SK-N-SH treated with all-trans-retinoic acid at 6 μM for 48 hours (cell line): Measurements from ENCODE around the gene ADPRHL1.

Source experiments
- GLIS3 ChIP-seq: fragments of 250-450 bp; sonication (Bioruptor Pico); IDR thresholded peaks from 2 replicates; pipeline ENCODE4 v1.5.0; 2020; ENCODE audit warnings: mild to moderate bottlenecking, moderate library complexity
- ZC3H10 ChIP-seq: fragments of 250-450 bp; sonication (Bioruptor Pico); IDR thresholded peaks from 2 replicates; pipeline ENCODE4 v1.5.1; 2021; ENCODE audit warnings: mild to moderate bottlenecking, moderate library complexity
- ZFP30 ChIP-seq: fragments of 450-650 bp; formaldehyde crosslinking; IDR thresholded peaks from 2 replicates; pipeline ENCODE4 v1.5.0; 2022; ENCODE audit warnings: mild to moderate bottlenecking, moderate library complexity
- ZNF565 ChIP-seq: fragments of 450-650 bp; formaldehyde crosslinking; conservative IDR thresholded peaks from 2 replicates; pipeline ENCODE4 v1.5.0; 2020; ENCODE audit warnings: low read depth, mild to moderate bottlenecking, moderate library complexity
- TF ChIP-seq, protein P1 (sequence below): fragments of 250-450 bp; sonication (Bioruptor Pico); IDR thresholded peaks from 2 replicates; pipeline ENCODE4 v1.8.0; 2020; ENCODE audit warnings: mild to moderate bottlenecking, moderate library complexity, borderline replicate concordance

DNA sequence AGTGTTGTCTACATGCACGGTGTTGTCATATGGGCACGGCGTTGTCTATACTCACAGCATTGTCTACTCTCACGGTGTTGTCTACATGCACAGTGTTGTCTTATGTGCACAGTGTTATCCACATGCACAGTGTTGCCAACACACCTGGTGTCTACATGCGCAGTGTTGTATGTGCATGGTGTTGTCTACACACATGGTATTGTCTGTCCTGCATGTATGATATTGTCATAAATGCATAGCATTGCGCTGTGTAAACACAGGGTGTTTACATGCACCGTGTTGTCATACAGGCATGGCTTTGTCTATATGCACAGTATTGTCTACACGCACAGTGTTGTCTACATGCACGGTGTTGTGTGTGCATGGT lies 6.8 kb downstream of the ADPRHL1 start:
- TF ChIP-seq, protein P1, sequence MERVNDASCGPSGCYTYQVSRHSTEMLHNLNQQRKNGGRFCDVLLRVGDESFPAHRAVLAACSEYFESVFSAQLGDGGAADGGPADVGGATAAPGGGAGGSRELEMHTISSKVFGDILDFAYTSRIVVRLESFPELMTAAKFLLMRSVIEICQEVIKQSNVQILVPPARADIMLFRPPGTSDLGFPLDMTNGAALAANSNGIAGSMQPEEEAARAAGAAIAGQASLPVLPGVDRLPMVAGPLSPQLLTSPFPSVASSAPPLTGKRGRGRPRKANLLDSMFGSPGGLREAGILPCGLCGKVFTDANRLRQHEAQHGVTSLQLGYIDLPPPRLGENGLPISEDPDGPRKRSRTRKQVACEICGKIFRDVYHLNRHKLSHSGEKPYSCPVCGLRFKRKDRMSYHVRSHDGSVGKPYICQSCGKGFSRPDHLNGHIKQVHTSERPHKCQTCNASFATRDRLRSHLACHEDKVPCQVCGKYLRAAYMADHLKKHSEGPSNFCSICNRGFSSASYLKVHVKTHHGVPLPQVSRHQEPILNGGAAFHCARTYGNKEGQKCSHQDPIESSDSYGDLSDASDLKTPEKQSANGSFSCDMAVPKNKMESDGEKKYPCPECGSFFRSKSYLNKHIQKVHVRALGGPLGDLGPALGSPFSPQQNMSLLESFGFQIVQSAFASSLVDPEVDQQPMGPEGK, result no peak
- TF ChIP-seq ZNF565 (no peak), ZC3H10 (no peak), GLIS3 (no peak), ZFP30 (CRISPR knock-in tag) (no peak)
